Activated T-helper 1 cell treated with Interleukin-2 at 50 U/mL for 16 hours (primary cell): Measurements from ENCODE around the gene PTH2.

Source experiments
- DNase-seq: peaks from one replicate; pipeline ENCODE4 v3.0.0-alpha.2; 2020; ENCODE audit warnings: low read depth

PTH2 gene

GRCh38 chr19:49409441-49410029 lies 13.7 kb downstream of the PTH2 start:
- no peak for DNase-seq

- DNase-seq = no peak
Measured at GRCh38 chr19:49408816-49409440, 14.3 kb downstream of the PTH2 start.

- DNase-seq = no peak
Measured at GRCh38 chr19:49407482-49408015, 15.7 kb downstream of the PTH2 start.

- DNase-seq = no peak
Measured at GRCh38 chr19:49407079-49407478, 16.2 kb downstream of the PTH2 start.

- DNase-seq = no peak
Measured at GRCh38 chr19:49403404-49404187, 19.6 kb downstream of the PTH2 start.

- DNase-seq = no peak
Measured at GRCh38 chr19:49400029-49400428, 23.2 kb downstream of the PTH2 start.

- DNase-seq = no peak
Measured at GRCh38 chr19:49398931-49399330, 24.3 kb downstream of the PTH2 start.

- DNase-seq = no peak
Measured at GRCh38 chr19:49398001-49398615, 25.1 kb downstream of the PTH2 start.

- no peak for DNase-seq
Measured at GRCh38 chr19:49396738-49397505, 26.3 kb downstream of the PTH2 start.

- DNase-seq = no peak
Measured at GRCh38 chr19:49395581-49396407, 27.4 kb downstream of the PTH2 start.

GRCh38 chr19:49393881-49394280 lies 29.4 kb downstream of the PTH2 start:
- DNase-seq = no peak

- peak; percentile 64 for DNase-seq
Measured at GRCh38 chr19:49391581-49392399, 31.5 kb downstream of the PTH2 start.

- no peak for DNase-seq
Measured at GRCh38 chr19:49390929-49391359, 32.3 kb downstream of the PTH2 start.

- DNase-seq = no peak
Measured at GRCh38 chr19:49390131-49390928, 32.9 kb downstream of the PTH2 start.

GRCh38 chr19:49389406-49389805 lies 33.8 kb downstream of the PTH2 start:
- DNase-seq = no peak

GRCh38 chr19:49387936-49388372 lies 35.3 kb downstream of the PTH2 start, which contains the start of gene KASH5:
Gene KASH5 (plus strand): TSS chr19:49388249. CDS start chr19:49390884, 2,635 bp downstream.
- DNase-seq = peak; percentile 75

GRCh38 chr19:49383599-49383998 lies 39.6 kb downstream of the PTH2 start:
- no peak for DNase-seq

GRCh38 chr19:49382639-49383038 lies 40.6 kb downstream of the PTH2 start:
- no peak for DNase-seq

- no peak for DNase-seq
Measured at GRCh38 chr19:49380391-49380790, 42.9 kb downstream of the PTH2 start.
